K562 (cell line): ENCODE measurements around the gene METRN. TPM values are rescaled to one million over a fixed set of nuclear protein-coding genes. Genes with fewer than 3 reads are reported as not detected.

Experiments used
- ELK1 ChIP-seq: sonication (generic); formaldehyde crosslinking; IDR thresholded peaks from 2 replicates; pipeline ENCODE4 v1.8.1; 2022; ENCODE audit warnings: missing genetic modification reagents
- FIP1L1 ChIP-seq: fragments of 200-400 bp; formaldehyde crosslinking; IDR thresholded peaks from 2 replicates; pipeline ENCODE4 v1.6.1; 2018; ENCODE audit warnings: mild to moderate bottlenecking, low read depth, low read length; ENCODE audit not compliant: poor library complexity, severe bottlenecking
- JUNB ChIP-seq: fragments of 450-650 bp; formaldehyde crosslinking; conservative IDR thresholded peaks from 2 replicates; pipeline ENCODE4 v1.4.0; 2020; ENCODE audit warnings: mild to moderate bottlenecking
- THAP7 ChIP-seq: fragments of 250-450 bp; sonication (Bioruptor Pico); IDR thresholded peaks from 2 replicates; pipeline ENCODE4 v1.5.0; 2021
- VEZF1 ChIP-seq: fragments of 200-800 bp; sonication (Bioruptor generic); IDR thresholded peaks from 2 replicates; pipeline ENCODE4 v1.6.1; 2017; ENCODE audit warnings: missing genetic modification characterization, missing compliant biosample characterization
- ZEB2 ChIP-seq: fragments of 450-650 bp; IDR thresholded peaks from 2 replicates; pipeline ENCODE4 v1.6.1; 2016
- polyA plus RNA-seq, 8 experiments: library from polyadenylated mRNA; depleted of rRNA in 4 of 8; stranded (reverse) in 5 of 8; unstranded in 3 of 8; fragments of >200 nt; fragmentation: Nextera tagmentation in 2 of 8; fragmentation: Illumina TruSeq in 1 of 8; extraction: Ambion mirVana in 2 of 8; extraction: Trizol in 1 of 8; gene quantifications; 2 replicates each; pipeline versions ENCODE4 v1.2.1 to v1.2.3, GENCODE V29; 2011 to 2014; ENCODE audit warnings: inconsistent platforms in 1 of 8, missing spikeins in 1 of 8
- total RNA-seq, 7 experiments: library from RNA; depleted of rRNA in 6 of 7; stranded (reverse); fragments of >200 nt in 6 of 7; fragmentation: Illumina TruSeq in 2 of 7; extraction: Trizol in 2 of 7; gene quantifications; 2 replicates each; pipeline versions ENCODE4 v1.2.1 to v1.2.3, GENCODE V29; 2011 to 2021; ENCODE audit warnings: low replicate concordance in 1 of 7

The METRN gene
- total and polyA plus RNA-seq, 9 of the 15 experiments (the other 6 are each of a cell fraction or from before 2014, with no cell fraction given) = 0.20 to 89.8 (median 15.4) TPM

GRCh38 chr16:704552-705380 lies 10.2 kb upstream of the METRN start (continued):
- no peak for TF ChIP-seq THAP7 (CRISPR knock-in tag)
- TF ChIP-seq ZEB2 = no peak
- TF ChIP-seq ELK1 = no peak
- peak; percentile 34 for TF ChIP-seq FIP1L1
- no peak for TF ChIP-seq JUNB
- TF ChIP-seq VEZF1 (CRISPR knock-in tag) = no peak
